ENCODE measurements around the gene SLC15A1.

Gene SLC15A1

GRCh38 chr13:98697791-98698190 lies 54.7 kb downstream of the SLC15A1 start:
- no peak for DNase-seq (ENCODE audit: low read depth, low spot score)

DNA sequence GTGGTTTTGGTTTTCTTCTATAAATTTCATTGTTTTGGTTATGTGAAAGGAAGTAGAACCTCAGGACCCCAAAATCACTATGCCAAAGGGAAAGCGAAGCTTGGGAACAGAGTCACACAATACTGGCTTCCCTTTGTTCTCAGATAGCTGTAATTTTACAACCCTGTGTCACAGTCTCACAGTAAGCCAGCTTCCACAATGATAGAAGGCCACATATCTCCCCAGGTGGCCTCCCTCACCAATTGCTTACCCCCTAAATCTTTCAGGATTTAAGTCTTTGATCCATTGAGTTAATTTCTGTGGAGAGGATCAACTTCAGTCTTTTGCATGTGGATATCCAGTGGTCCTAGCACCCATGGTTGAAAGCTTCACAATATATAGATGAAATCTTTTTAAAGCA lies 58.7 kb downstream of the SLC15A1 start:
- no peak for DNase-seq (ENCODE audit: low read depth, low spot score)

DNA sequence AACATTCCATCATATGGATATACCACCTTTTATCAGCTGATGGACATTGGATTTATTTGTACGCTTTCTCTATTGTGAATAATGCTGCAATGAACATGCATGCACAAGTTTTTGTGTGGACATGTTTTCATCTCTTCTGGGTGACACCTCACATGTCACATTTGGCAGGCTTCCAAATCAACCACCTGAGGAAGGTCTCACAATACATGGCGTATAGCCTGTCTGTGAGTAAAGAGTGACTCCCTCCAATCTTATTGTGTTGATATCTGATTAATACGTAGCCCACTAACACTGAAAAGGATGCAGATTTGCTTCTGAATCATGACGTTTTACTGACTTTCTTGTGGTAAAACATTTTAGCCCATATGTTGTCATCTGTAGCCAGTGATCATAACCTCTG lies 61.1 kb downstream of the SLC15A1 start:
- no peak for DNase-seq (ENCODE audit: low read depth, low spot score)

GRCh38 chr13:98690348-98691022 lies 62.0 kb downstream of the SLC15A1 start:
- DNase-seq (ENCODE audit: low read depth, low spot score) = no peak

GRCh38 chr13:98689347-98689968 lies 63.0 kb downstream of the SLC15A1 start:
- DNase-seq (ENCODE audit: low read depth, low spot score) = no peak

- DNase-seq (ENCODE audit: low read depth, low spot score) = no peak
These were observed 64.1 kb downstream of the SLC15A1 start for GRCh38 chr13:98688373-98688772.

DNA sequence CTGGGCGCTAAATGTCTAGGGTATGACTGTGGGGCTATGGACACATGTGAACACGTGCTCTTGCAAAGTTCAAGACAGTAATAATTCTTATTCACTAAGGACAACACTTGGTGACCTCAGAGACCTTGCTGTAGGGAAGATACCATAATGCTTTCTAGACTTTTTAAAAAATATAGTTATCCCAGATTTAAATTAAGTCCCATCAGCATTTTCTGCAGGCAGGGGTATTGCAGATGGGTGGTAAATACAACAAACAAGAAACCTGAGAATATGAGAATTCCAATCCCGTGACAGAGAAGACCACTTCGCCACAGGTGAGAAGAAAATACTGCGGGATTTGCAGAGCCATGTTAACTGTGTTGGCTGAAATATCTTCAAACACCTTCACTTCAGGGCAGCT lies 65.2 kb downstream of the SLC15A1 start:
- DNase-seq (ENCODE audit: low read depth, low spot score) = no peak

DNA sequence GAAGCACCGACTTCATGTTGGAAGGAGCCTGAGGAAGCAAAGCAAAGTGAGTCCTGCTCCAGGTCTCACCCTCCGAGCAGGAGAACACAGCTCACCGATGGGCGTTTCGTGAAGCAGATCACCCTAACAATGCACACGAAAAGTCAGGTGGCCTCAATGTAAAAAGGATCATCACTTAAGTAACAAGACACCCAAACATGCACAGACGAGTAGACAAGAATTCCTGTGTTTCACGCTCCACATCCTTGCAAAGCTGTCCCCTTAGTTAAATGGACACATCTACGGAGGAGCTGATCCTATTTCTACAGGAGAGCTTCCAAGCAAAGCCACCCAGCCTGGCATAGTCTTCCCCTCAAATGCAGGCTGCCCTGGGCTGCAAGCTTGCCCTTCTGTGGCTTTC lies 66.2 kb downstream of the SLC15A1 start:
- DNase-seq (ENCODE audit: low read depth, low spot score) = no peak

DNA sequence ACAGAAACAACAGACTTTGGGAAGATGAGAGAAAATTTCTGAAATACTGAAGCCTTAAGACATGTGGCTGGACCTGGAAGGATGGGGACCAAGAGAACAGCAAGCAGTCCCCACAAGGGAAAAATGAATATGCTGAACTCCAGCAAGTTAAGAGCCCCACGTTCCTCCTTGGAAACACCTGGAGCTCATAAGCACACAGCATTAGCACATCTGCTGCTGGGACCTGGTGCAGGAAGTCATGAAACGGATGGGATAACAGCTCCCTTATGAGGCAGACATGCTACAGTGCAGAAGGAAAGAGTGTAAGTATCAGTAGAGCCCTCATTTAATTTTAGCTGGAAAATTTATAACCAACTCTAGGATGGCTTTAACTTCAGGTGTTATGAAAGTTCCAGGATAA lies 67.3 kb downstream of the SLC15A1 start:
- no peak for DNase-seq (ENCODE audit: low read depth, low spot score)

DNA sequence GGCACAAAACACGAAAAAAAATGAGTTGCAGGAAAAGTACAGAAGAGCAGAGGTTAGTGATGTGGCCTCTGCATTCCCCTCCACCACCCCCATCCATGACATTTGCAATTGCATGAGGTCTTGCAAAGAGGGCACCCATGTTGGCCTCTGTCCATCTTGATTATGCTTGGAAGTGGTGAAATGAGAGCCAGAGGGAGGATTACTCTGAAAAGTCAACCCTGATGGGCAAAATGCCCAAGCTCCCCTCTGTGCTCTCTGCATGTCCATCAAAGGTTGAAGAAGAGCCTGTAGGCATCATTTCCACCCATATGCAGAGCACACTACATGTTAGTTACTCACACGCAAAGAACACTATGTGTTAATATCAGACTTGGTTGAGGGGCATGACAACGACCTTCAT lies 71.4 kb downstream of the SLC15A1 start:
- DNase-seq (ENCODE audit: low read depth, low spot score) = no peak

DNA sequence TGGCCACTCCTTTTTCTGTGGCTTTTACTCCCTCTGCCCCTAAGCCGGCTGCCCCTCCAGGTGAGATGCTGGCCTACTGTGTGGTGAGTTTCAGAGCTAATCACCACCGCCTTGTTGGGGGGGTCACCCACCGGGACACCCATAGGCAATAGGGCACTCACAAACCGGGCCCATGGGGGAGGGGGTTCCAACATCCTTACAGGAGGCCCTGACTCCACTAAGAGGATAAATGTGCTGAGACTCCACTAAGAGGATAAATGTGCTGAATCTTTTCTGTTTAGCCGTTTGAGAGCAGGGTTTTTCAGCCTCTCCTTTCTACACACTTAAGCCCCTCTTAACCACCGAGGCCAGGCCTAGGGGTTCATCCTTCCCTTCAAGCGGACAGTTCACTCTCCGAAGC lies 73.7 kb downstream of the SLC15A1 start:
- DNase-seq (ENCODE audit: low read depth, low spot score) = no peak

DNA sequence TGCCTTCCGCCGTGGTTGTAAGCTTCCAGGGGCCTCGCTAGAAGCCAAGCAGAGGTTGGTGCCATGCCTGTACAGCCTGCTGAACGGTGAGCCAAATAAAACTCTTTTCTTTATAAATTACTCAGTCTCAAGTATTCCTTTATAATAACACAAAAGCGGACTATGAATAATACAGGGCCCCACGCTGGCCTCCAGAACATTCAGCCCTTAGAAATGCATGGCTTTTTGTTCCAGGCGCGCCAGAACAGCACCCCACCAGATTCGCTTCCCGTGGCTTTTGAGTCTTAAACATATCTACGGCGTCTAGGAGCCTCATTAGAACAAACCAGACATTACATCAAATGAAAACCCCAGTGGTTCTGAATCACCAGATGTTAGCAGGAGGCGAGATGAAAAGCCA lies 75.1 kb downstream of the SLC15A1 start:
- no peak for DNase-seq (ENCODE audit: low read depth, low spot score)

DNA sequence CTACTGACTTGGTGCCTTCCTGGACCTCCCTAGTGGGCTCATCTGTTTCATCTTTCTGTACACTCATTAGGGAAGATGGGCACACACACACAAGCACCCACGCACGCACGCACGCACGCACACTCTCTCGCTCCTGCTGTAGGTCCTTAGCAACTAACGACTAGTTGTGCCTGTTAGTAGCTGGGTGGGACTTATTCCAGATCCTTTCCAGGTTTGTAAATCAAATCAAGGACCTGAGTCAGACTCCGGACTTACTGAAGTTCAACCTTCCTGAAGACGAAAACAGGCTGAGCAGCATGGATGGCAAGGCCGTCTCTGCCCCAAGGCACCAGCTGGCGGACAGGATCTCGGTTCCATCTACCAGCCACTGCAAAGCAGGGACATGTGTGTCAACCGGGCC lies 76.2 kb downstream of the SLC15A1 start:
- DNase-seq (ENCODE audit: low read depth, low spot score) = no peak

- DNase-seq (ENCODE audit: low read depth, low spot score) = no peak
These were observed 76.6 kb downstream of the SLC15A1 start for GRCh38 chr13:98675837-98676236.

GRCh38 chr13:98675066-98675465 lies 77.4 kb downstream of the SLC15A1 start:
- no peak for DNase-seq (ENCODE audit: low read depth, low spot score)

DNA sequence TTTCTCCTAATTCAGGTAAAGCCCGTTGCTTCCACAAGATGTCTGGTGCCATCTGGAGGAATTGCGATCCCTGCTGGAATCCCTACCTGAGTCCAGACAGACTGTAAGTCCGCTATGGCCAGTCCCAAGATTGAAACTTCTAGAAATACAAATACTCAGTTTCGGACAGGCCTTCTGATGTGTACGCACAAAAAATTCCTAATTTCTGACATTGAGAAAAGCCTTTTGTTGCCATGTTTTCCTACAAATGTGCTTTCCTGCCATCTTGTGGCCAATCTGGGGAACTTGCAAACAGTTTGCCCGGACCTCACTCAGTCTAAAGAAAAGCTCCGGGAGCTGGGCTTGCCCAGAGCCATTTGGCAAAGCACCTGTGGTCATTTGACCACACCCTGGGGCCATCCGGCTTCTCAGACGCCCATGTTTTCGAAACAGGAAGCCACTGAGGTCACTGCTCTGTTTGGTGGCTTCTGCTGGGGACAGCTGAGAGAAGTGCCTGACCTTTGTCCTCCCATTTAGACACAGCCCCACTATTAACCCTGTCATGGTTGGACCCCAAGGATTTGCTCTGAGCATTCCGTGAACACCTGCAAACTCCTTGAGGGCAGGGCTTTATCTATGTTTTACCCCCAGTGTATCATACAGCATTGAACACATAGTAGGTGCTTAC lies 79.4 kb downstream of the SLC15A1 start:
- DNase-seq (ENCODE audit: low read depth, low spot score) = peak; percentile 10

- DNase-seq (ENCODE audit: low read depth, low spot score) = no peak
These were observed 84.3 kb downstream of the SLC15A1 start for GRCh38 chr13:98668155-98668554.

GRCh38 chr13:98665638-98665995 lies 86.9 kb downstream of the SLC15A1 start:
- DNase-seq (ENCODE audit: low read depth, low spot score) = no peak

DNA sequence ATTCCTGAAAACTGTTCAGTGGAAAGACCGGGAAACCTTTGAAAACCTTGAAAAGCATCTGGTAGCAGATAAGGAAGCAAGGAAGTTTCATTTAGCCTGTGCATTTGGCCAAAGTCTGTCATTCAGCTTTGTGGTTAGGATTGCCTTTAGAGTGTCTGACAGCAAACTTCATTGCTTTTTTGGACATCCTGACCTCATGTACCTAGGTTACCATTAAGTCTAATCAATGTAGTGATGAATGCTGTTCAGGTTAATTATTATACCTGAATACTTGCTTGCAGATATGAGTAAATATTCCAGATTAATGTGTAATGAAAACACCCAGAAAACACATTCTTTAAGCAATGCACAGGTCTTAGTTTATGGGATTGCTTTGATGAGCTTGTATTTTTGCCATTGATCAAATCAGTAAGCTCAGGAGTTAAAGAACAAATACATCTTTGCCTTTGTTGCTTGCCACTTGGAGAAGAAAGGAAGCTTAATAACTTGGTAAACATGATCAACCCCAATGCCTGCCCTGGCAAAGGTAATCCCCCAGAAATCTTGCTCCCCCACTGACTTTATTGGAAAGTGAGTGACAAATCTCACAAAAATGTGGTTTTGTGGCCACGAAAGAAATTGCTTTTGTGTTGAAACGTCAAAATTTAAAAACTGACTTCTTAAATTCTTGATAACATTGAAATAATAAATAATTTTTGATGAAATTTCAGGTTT lies 87.4 kb downstream of the SLC15A1 start:
- no peak for DNase-seq (ENCODE audit: low read depth, low spot score)

- DNase-seq (ENCODE audit: low read depth, low spot score) = no peak
These were observed 88.0 kb downstream of the SLC15A1 start for GRCh38 chr13:98664510-98664909.

DNA sequence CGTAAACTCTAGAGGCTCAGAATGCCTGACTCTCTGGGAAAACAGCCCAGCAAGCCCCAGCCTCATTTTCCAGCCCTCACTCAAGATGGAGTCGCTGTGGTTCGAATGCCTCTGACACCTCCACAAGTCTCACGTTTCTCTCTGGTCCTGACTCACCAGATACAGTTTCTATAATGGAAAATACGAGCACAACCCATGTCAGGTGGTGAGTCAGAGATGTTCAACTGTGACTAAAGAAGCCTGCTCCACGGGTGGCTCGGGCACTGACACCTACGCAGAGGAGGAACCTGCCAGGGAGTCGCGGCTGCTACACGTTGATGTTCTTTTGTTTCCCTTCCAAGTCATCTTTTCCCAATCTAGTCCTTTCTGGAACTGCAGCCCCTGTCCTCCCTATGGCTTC lies 88.4 kb downstream of the SLC15A1 start:
- peak; percentile 5 for DNase-seq (ENCODE audit: low read depth, low spot score)

- DNase-seq (ENCODE audit: low read depth, low spot score) = no peak
These were observed 94.3 kb downstream of the SLC15A1 start for GRCh38 chr13:98658131-98658530.
